DND-41 (cell line): ENCODE data around the gene RSPH10B2.
"Not testable (repeated sequence)": the region's sequence is repeated elsewhere in the genome, so short reads cannot be mapped to it uniquely, and the experiment has no call there.

ENCODE experiments used
- EZH2 ChIP-seq: IDR thresholded peaks from 3 replicates; pipeline ENCODE4 v1.6.1; 2012; ENCODE audit warnings: borderline replicate concordance, low read depth, mild to moderate bottlenecking, moderate library complexity, low read length, inconsistent platforms; ENCODE audit not compliant: severe bottlenecking
- TF ChIP-seq, protein P1 (sequence below): IDR thresholded peaks from 2 replicates; pipeline ENCODE4 v1.5.1; 2012; ENCODE audit warnings: borderline replicate concordance, low read length, moderate library complexity, mild to moderate bottlenecking; ENCODE audit not compliant: poor library complexity, severe bottlenecking; ENCODE audit errors: extremely low read depth

DNA sequence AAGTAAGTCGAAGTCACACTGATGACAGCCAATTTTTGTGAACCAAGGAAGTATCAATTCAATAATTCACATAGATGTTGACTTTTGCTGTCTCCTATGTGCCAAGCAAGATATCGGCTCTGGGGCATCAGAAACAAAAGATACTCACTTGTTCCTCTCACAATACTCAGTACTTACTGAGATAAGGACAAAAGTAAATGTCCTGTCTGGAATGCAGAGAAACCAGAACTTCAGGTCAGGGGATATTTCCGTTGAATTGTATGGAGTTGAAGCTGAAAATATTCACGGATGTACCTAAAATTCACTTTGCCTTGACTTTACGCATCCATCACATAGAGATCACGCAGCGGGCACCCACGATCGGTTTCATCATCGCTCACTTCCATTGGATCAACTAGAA is 83.2 kb downstream of the RSPH10B2 start:
- TF ChIP-seq, protein P1, sequence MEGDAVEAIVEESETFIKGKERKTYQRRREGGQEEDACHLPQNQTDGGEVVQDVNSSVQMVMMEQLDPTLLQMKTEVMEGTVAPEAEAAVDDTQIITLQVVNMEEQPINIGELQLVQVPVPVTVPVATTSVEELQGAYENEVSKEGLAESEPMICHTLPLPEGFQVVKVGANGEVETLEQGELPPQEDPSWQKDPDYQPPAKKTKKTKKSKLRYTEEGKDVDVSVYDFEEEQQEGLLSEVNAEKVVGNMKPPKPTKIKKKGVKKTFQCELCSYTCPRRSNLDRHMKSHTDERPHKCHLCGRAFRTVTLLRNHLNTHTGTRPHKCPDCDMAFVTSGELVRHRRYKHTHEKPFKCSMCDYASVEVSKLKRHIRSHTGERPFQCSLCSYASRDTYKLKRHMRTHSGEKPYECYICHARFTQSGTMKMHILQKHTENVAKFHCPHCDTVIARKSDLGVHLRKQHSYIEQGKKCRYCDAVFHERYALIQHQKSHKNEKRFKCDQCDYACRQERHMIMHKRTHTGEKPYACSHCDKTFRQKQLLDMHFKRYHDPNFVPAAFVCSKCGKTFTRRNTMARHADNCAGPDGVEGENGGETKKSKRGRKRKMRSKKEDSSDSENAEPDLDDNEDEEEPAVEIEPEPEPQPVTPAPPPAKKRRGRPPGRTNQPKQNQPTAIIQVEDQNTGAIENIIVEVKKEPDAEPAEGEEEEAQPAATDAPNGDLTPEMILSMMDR: not testable (repeated sequence)
- not testable (repeated sequence) for TF ChIP-seq EZH2
